Fibroblast of mammary gland (primary cell): ENCODE results near the gene IQCM.

ENCODE experiments used
- DNase-seq: peaks from one replicate; pipeline ENCODE4 v3.0.0-alpha.2; 2010; ENCODE audit warnings: low read depth
- H3K4me3 ChIP-seq: 2 replicates; pipeline ENCODE4 v1.5.1; 2011; ENCODE audit warnings: low read depth, mild to moderate bottlenecking, low read length, moderate library complexity; ENCODE audit not compliant: control insufficient read depth
- CTCF ChIP-seq: conservative IDR thresholded peaks from 2 replicates; pipeline ENCODE4 v1.5.1; 2011; ENCODE audit warnings: low read depth, low read length, inconsistent platforms; ENCODE audit not compliant: control insufficient read depth, insufficient read depth

IQCM gene

DNA sequence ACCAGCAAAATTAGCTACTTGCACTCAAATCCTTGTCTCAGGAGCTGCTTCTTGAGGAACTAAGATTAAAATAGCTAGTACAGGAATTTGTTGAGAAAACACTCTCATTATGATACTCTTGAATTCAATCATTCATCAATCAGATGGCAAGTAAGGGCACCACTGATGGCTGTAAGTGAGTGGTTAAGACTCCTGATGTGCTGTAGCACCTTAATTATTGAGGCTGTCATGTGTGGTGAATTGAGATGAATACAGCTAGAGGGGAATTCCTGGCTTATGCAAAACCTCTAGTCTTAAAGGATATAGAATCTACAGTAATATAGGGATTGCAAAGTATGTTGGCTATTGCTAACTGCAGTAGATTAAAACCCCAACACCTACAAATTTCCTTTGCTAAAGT, 509.1 kb downstream of the IQCM start:
- H3K4me3 ChIP-seq = no peak overlapping the region
- no peak for TF ChIP-seq CTCF
- DNase-seq = no peak
